ENCODE measurements around the gene PROSER3. TPM values are rescaled to one million over a fixed set of nuclear protein-coding genes. Genes with fewer than 3 reads are reported as not detected.

PROSER3 gene
- total RNA-seq, 1 donor from 2014 or later, result 46.6 TPM

- H3K9me3 Mint-ChIP-seq, result no peaks in the 10 kb centered on the region
- no peak overlapping the region for H3K27ac Mint-ChIP-seq
- TF ChIP-seq CTCF (IDR thresholded peaks at IDR 0.05; ENCODE audit: unreplicated experiment), result no peak
- no peak overlapping the region for H3K4me3 Mint-ChIP-seq
- H3K27me3 Mint-ChIP-seq (ENCODE audit: low read depth), result peaks cover 7% of the 10 kb centered on the region
- no peaks in the 10 kb centered on the region for H3K36me3 Mint-ChIP-seq
- no peaks in the 10 kb centered on the region for H3K4me1 Mint-ChIP-seq
- DNase-seq (ENCODE audit: low spot score in 2 of 2, unreplicated experiment in 2 of 2), result no peak
Measured at GRCh38 chr19:35789195-35789977, 31.4 kb downstream of the PROSER3 start.

- no peak for TF ChIP-seq CTCF (IDR thresholded peaks at IDR 0.05; ENCODE audit: unreplicated experiment)
- DNase-seq (ENCODE audit: low spot score in 2 of 2, unreplicated experiment in 2 of 2), result no peak
- Mint-ChIP-seq H3K36me3 (no peaks in the 10 kb centered on the region), H3K27ac (no peak overlapping the region), H3K27me3 (ENCODE audit: low read depth) (peaks cover 14% of the 10 kb centered on the region), H3K9me3 (no peaks in the 10 kb centered on the region), H3K4me3 (no peak overlapping the region), H3K4me1 (no peaks in the 10 kb centered on the region)
Measured at GRCh38 chr19:35789978-35790944, 32.3 kb downstream of the PROSER3 start.

- H3K36me3 Mint-ChIP-seq, result no peaks in the 10 kb centered on the region
- DNase-seq (ENCODE audit: low spot score in 2 of 2, unreplicated experiment in 2 of 2), result no peak
- no peaks in the 10 kb centered on the region for H3K9me3 Mint-ChIP-seq
- H3K27me3 Mint-ChIP-seq (ENCODE audit: low read depth), result peaks cover 23% of the 10 kb centered on the region
- TF ChIP-seq CTCF (IDR thresholded peaks at IDR 0.05; ENCODE audit: unreplicated experiment), result no peak
- no peak overlapping the region for H3K27ac Mint-ChIP-seq
- H3K4me1 Mint-ChIP-seq, result no peaks in the 10 kb centered on the region
- no peak overlapping the region for H3K4me3 Mint-ChIP-seq
Measured at GRCh38 chr19:35790981-35791813, 33.2 kb downstream of the PROSER3 start.

GRCh38 chr19:35791814-35792279 is 33.9 kb downstream of the PROSER3 start:
- Mint-ChIP-seq H3K9me3 (no peaks in the 10 kb centered on the region), H3K27ac (no peak overlapping the region), H3K27me3 (ENCODE audit: low read depth) (peaks cover 29% of the 10 kb centered on the region), H3K4me1 (no peaks in the 10 kb centered on the region), H3K4me3 (no peak overlapping the region), H3K36me3 (no peaks in the 10 kb centered on the region)
- no peak for DNase-seq (ENCODE audit: low spot score in 2 of 2, unreplicated experiment in 2 of 2)
- no peak for TF ChIP-seq CTCF (IDR thresholded peaks at IDR 0.05; ENCODE audit: unreplicated experiment)

GRCh38 chr19:35792312-35792711 is 34.3 kb downstream of the PROSER3 start:
- no peaks in the 10 kb centered on the region for H3K36me3 Mint-ChIP-seq
- H3K9me3 Mint-ChIP-seq, result no peaks in the 10 kb centered on the region
- no peak overlapping the region for H3K4me3 Mint-ChIP-seq
- no peak overlapping the region for H3K27ac Mint-ChIP-seq
- peaks cover 34% of the 10 kb centered on the region for H3K27me3 Mint-ChIP-seq (ENCODE audit: low read depth)
- no peak for TF ChIP-seq CTCF (IDR thresholded peaks at IDR 0.05; ENCODE audit: unreplicated experiment)
- H3K4me1 Mint-ChIP-seq, result no peaks in the 10 kb centered on the region
- DNase-seq (ENCODE audit: low spot score in 2 of 2, unreplicated experiment in 2 of 2), result no peak

Measured in mesothelial cell of epicardium (in vitro differentiated cells).